K562 (cell line): ENCODE results near the gene PRDM11. TPM values are rescaled to one million over a fixed set of nuclear protein-coding genes. Genes with fewer than 3 reads are reported as not detected.

Source experiments
- ATAC-seq: fragments of 200-7000 bp; cut with Tn5 transposase; 3 replicates; pipeline ENCODE4 v1.9.1; 2020; ENCODE audit warnings: moderate library complexity
- BruUV-seq: library from RNA; stranded (reverse); fragments of 400-500 nt; replicated peaks from 2 replicates; lab custom pipeline; 2021; lab: Mats Ljungman, UMichigan
- CTCF ChIA-PET: fragments of 300-600 bp; formaldehyde crosslinking; extraction: SDS; loops from one replicate; lab custom pipeline; 2021; ENCODE audit warnings: low intra/inter-chr PET ratio; lab: Yijun Ruan, JAX
- POLR2A ChIA-PET: fragments of 300-600, 350-650 bp; sonication (Branson Sonifier 250); formaldehyde crosslinking; extraction: SDS; loops from one replicate; lab custom pipeline; 2021; ENCODE audit warnings: antibody characterized with exemption, inconsistent platforms; lab: Yijun Ruan, JAX
- DNase-seq, 4 experiments: peaks; one replicate each; pipeline versions ENCODE4 v3.0.0 to v3.0.0-alpha.2; 2011 to 2018; ENCODE audit warnings: low spot score in 3 of 4, mixed read lengths in 3 of 4; ENCODE audit errors: extremely low read depth in 1 of 4
- FAIRE-seq: peaks from 2 replicates; lab custom pipeline; 2011; peaks lifted over from hg19 to GRCh38; lab: Jason Lieb, UNC
- H2AFZ ChIP-seq: 2 replicates; pipeline ENCODE4 v1.6.0; 2011; ENCODE audit warnings: low read depth, low read length, control low read depth, inconsistent platforms
- H3K27ac ChIP-seq: fragments of 200-600 bp; 3 replicates; pipeline ENCODE4 v1.8.0; 2011; ENCODE audit warnings: low read depth, mild to moderate bottlenecking, control low read depth, inconsistent platforms, low read length, moderate library complexity, mixed read lengths; ENCODE audit errors: extremely low read depth
- H3K27me3 ChIP-seq, 2 experiments: fragments of 300-600 bp in 1 of 2; 2 replicates in 1 of 2; 3 replicates in 1 of 2; pipeline versions ENCODE4 v1.6.0 to v1.8.0; 2011; ENCODE audit warnings: inconsistent platforms in 2 of 2, low read length in 2 of 2, mild to moderate bottlenecking in 1 of 2, mixed read lengths in 1 of 2, moderate library complexity in 1 of 2; ENCODE audit not compliant: control insufficient read depth in 2 of 2, insufficient read depth in 2 of 2
- H3K36me3 ChIP-seq: fragments of 300-600 bp; 3 replicates; pipeline ENCODE4 v1.8.0; 2011; ENCODE audit warnings: mild to moderate bottlenecking, low read length, inconsistent platforms; ENCODE audit not compliant: control insufficient read depth, insufficient read depth
- H3K4me1 ChIP-seq, 2 experiments: fragments of 200-600 bp in 1 of 2; replicated peaks in 1 of 2; 2 replicates in 1 of 2; 3 replicates in 1 of 2; pipeline versions ENCODE4 v1.5.1 to v1.8.0; 2011; ENCODE audit warnings: inconsistent platforms in 2 of 2, low read length in 2 of 2, mild to moderate bottlenecking in 1 of 2, mixed read lengths in 1 of 2, moderate library complexity in 1 of 2; ENCODE audit not compliant: control insufficient read depth in 2 of 2, insufficient read depth in 2 of 2
- H3K4me2 ChIP-seq: 2 replicates; pipeline ENCODE4 v1.6.1; 2011; ENCODE audit warnings: low read length, control low read depth, inconsistent platforms, mixed read lengths; ENCODE audit not compliant: insufficient read depth
- H3K4me3 ChIP-seq: fragments of 200-600 bp; sonication (generic), shearing (Covaris generic); 2 replicates; pipeline ENCODE4 v1.5.1; 2016; ENCODE audit warnings: control low read depth, inconsistent platforms
- H3K79me2 ChIP-seq: fragments of 200-600 bp; 3 replicates; pipeline ENCODE4 v1.8.0; 2011; ENCODE audit warnings: low read length, inconsistent platforms; ENCODE audit not compliant: control insufficient read depth, insufficient read depth
- H3K9ac ChIP-seq, 2 experiments: 2 replicates each; pipeline versions ENCODE4 v1.6.0 to v1.6.1; 2011; ENCODE audit warnings: low read depth in 2 of 2, low read length in 2 of 2, control low read depth in 1 of 2, inconsistent platforms in 1 of 2, mild to moderate bottlenecking in 1 of 2, mixed read lengths in 1 of 2; ENCODE audit not compliant: insufficient read depth in 1 of 2
- H3K9me1 ChIP-seq: one replicate; pipeline ENCODE4 v1.6.0; 2011; ENCODE audit warnings: inconsistent platforms, mild to moderate bottlenecking, low read length, moderate library complexity; ENCODE audit not compliant: control insufficient read depth, insufficient read depth
- H3K9me3 ChIP-seq: replicated peaks from 2 replicates; pipeline ENCODE4 v1.5.1; 2011; ENCODE audit warnings: low read depth, low read length, inconsistent platforms; ENCODE audit not compliant: control insufficient read depth, insufficient read depth
- H4K20me1 ChIP-seq: replicated peaks from 2 replicates; pipeline ENCODE4 v1.6.1; 2011; ENCODE audit warnings: low read length, inconsistent platforms, mixed read lengths; ENCODE audit not compliant: control insufficient read depth, insufficient read depth
- BHLHE40 ChIP-seq: IDR thresholded peaks from 2 replicates; pipeline ENCODE4 v1.6.1; 2011; ENCODE audit warnings: low read length, improper control_type of control experiment
- CREB3L1 ChIP-seq: fragments of 450-650 bp; IDR thresholded peaks from 2 replicates; pipeline ENCODE4 v1.6.1; 2014; ENCODE audit warnings: low read depth, mild to moderate bottlenecking, moderate library complexity, borderline replicate concordance
- KAT2B ChIP-seq: IDR thresholded peaks from one replicate; pipeline ENCODE4 v1.6.1; 2012; ENCODE audit warnings: low read depth, mild to moderate bottlenecking, control low read depth, inconsistent platforms, low read length, moderate library complexity
- PML ChIP-seq: IDR thresholded peaks from 2 replicates; pipeline ENCODE4 v1.6.1; 2012; ENCODE audit warnings: low read length, inconsistent platforms
- ZBTB9 ChIP-seq: fragments of 450-650 bp; formaldehyde crosslinking; IDR thresholded peaks from 2 replicates; pipeline ENCODE4 v1.4.0; 2020; ENCODE audit warnings: mild to moderate bottlenecking, moderate library complexity
- ZFP91 ChIP-seq: sonication (generic); formaldehyde crosslinking; IDR thresholded peaks from 2 replicates; pipeline ENCODE4 v1.8.0; 2022; ENCODE audit warnings: mild to moderate bottlenecking, missing genetic modification reagents
- ZNF274 ChIP-seq: IDR thresholded peaks from 2 replicates; pipeline ENCODE4 v1.6.1; 2011; ENCODE audit warnings: low read depth, mild to moderate bottlenecking, low read length, moderate library complexity, borderline replicate concordance
- ZNF311 ChIP-seq: fragments of 250-450 bp; sonication (Bioruptor Pico); IDR thresholded peaks from 2 replicates; pipeline ENCODE4 v1.4.0; 2020; ENCODE audit warnings: mild to moderate bottlenecking, moderate library complexity
- ZNF79 ChIP-seq: fragments of 250-450 bp; sonication (Bioruptor Pico); IDR thresholded peaks from 2 replicates; pipeline ENCODE4 v1.4.0; 2020; ENCODE audit warnings: low read depth, mild to moderate bottlenecking, moderate library complexity
- WGBS: fragments of 100-300 bp; shearing (Covaris generic); methylation state at CpG from one replicate; pipeline ENCODE4 v1.1.6; 2016; ENCODE audit warnings: low coverage, mixed read lengths; ENCODE audit not compliant: insufficient coverage; ENCODE audit errors: missing lambda C conversion rate; 5-methylcytosine and 5-hydroxymethylcytosine counted together
- in situ Hi-C: fragments of 300-500 bp; cut with MboI; formaldehyde crosslinking; loops from 4 replicates; pipeline ENCODE4 v1.15.0; 2018; ENCODE audit warnings: inconsistent platforms, mixed read lengths
- intact Hi-C: fragments of 100-400 bp; cut with micrococcal nuclease; formaldehyde crosslinking; loops from 2 replicates; pipeline ENCODE4 v1.14.2; 2022
- polyA plus RNA-seq, 8 experiments: library from polyadenylated mRNA; depleted of rRNA in 4 of 8; stranded (reverse) in 5 of 8; unstranded in 3 of 8; fragments of >200 nt; fragmentation: Nextera tagmentation in 2 of 8; fragmentation: Illumina TruSeq in 1 of 8; extraction: Ambion mirVana in 2 of 8; extraction: Trizol in 1 of 8; gene quantifications; 2 replicates each; pipeline versions ENCODE4 v1.2.1 to v1.2.3, GENCODE V29; 2011 to 2014; ENCODE audit warnings: inconsistent platforms in 1 of 8, missing spikeins in 1 of 8
- total RNA-seq, 7 experiments: library from RNA; depleted of rRNA in 6 of 7; stranded (reverse); fragments of >200 nt in 6 of 7; fragmentation: Illumina TruSeq in 2 of 7; extraction: Trizol in 2 of 7; gene quantifications; 2 replicates each; pipeline versions ENCODE4 v1.2.1 to v1.2.3, GENCODE V29; 2011 to 2021; ENCODE audit warnings: low replicate concordance in 1 of 7

The PRDM11 gene
- total and polyA plus RNA-seq, 9 of the 15 experiments (the other 6 are each of a cell fraction or from before 2014, with no cell fraction given) = 0.01 to 1.1 (median 0.29) TPM

GRCh38 chr11:45254070-45254469 lies 107.6 kb downstream of the PRDM11 start:
- intact Hi-C loops = loop anchor here (5.0 kb wide), 1 partner anchor 43 kb away; no protein-coding TSS in a partner anchor
- peaks cover 0 to 5% of the 10 kb centered on the region in 2 experiments; a peak in 3 of 5 replicates for H3K4me1 ChIP-seq
- ChIA-PET CTCF (interaction anchor here (0.7 to 0.8 kb wide), 2 partner anchors 38 to 39 kb away, joined by 3 read pairs; no protein-coding TSS in a partner anchor), POLR2A (interaction anchor here (0.7 kb wide), 1 partner anchor 10 kb away, joined by 3 read pairs; no protein-coding TSS in a partner anchor)
- H3K79me2 ChIP-seq = no peaks in the 10 kb centered on the region
- H3K4me2 ChIP-seq = peak overlapping the region; percentile 35; the same call in 1 of the 2 replicates
- peak overlapping the region; percentile 11; the same call in 1 of the 2 replicates for H2AFZ ChIP-seq
- BruUV-seq = no TSS peak
- in situ Hi-C loops = no loop called here
- ATAC-seq (no peak), FAIRE-seq (no peak), DNase-seq (no peak)
- no peak overlapping the region for H3K27ac ChIP-seq
- no peak overlapping the region for H3K4me3 ChIP-seq
- no peaks in the 10 kb centered on the region for H3K36me3 ChIP-seq
- no peaks in the 10 kb centered on the region for H3K9me3 ChIP-seq
- H3K27me3 ChIP-seq = no peaks in the 10 kb centered on the region; a peak in 1 of 5 replicates
- no peak overlapping the region for H3K9ac ChIP-seq
- WGBS = 3% methylated on average over 4 of the region's 4 CpGs
- H4K20me1 ChIP-seq = no peaks in the 10 kb centered on the region; the same call in 1 of the 2 replicates
- H3K9me1 ChIP-seq = peaks cover 4% of the 10 kb centered on the region
- TF ChIP-seq ZBTB9 (CRISPR knock-in tag) (no peak), CREB3L1 (no peak), ZNF79 (CRISPR knock-in tag) (no peak), ZFP91 (CRISPR knock-in tag) (no peak), BHLHE40 (no peak), PML (no peak), ZNF274 (no peak), KAT2B (no peak), ZNF311 (no peak)
